ENCODE results near the gene RRP12. TPM values are rescaled to one million over a fixed set of nuclear protein-coding genes. Genes with fewer than 3 reads are reported as not detected.

Gene RRP12
- total RNA-seq, 1 experiment from 2014 or later = 86.7 TPM

DNA sequence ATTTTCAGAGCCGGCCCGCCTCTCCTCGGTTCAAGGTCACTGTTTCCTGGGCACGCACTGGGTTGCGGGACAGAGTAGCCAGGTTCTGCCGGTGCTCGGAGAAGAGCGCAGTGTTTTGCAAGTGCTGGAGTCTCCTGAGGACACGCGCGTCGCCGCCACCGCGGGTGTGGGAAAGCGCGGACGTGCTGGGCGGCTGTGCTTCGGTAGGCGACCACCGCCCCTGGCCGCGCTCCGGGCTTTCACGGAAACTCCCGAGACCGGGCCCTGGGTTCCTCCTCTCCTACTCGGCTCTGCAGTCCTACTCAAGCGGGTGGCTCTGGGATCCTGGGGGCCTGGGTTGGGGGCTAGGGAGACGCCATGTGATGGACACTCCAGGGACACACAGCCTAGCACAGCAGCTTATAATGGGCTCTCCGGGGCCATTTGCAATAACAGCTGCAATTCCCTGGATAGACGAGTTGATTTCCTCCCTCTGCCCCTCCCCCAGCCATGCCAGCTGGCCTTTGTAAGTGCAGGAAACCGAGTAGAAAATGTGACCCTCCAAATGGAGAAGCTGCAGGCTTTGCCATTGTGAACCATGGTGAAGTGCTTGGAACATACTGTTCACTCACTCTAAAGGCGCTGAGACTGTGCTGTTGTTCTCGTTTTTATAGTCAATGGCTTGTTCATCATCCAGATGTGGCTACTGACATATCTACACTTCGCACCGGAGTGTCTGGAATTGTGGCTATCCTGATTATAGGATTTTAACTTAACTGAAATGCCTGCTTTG, 79.9 kb downstream of the RRP12 start:
- peaks cover 8% of the 10 kb centered on the region for H3K4me1 Mint-ChIP-seq (ENCODE audit: insufficient read depth, unreplicated experiment)
- H3K4me3 Mint-ChIP-seq (ENCODE audit: unreplicated experiment) = peak overlapping the region; percentile 10
- POLR2A ChIA-PET = interaction anchor here (1.1 to 3.1 kb wide), 2 partner anchors 13 to 83 kb away, joined by 4 to 28 read pairs; partner anchors contain the start of gene FRAT2
- no peaks in the 10 kb centered on the region for H3K9me3 Mint-ChIP-seq (ENCODE audit: unreplicated experiment)
- CTCF ChIA-PET = interaction anchor here (0.8 to 2.1 kb wide), 4 partner anchors 10 to 43 kb away, joined by 3 to 10 read pairs (median 3); no protein-coding TSS in a partner anchor
- no peak for DNase-seq (ENCODE audit: unreplicated experiment)
- no peaks in the 10 kb centered on the region for H3K36me3 Mint-ChIP-seq (ENCODE audit: insufficient read depth, unreplicated experiment)
- H3K27ac Mint-ChIP-seq (ENCODE audit: low read depth, unreplicated experiment) = no peak overlapping the region
- no peaks in the 10 kb centered on the region for H3K27me3 Mint-ChIP-seq (ENCODE audit: insufficient read depth, unreplicated experiment)
- no peak for TF ChIP-seq CTCF (IDR thresholded peaks at IDR 0.05; ENCODE audit: unreplicated experiment)
- intact Hi-C loops (cut with micrococcal nuclease) = no loop called here
- no TSS peak for BruUV-seq (replicated peaks)

DNA sequence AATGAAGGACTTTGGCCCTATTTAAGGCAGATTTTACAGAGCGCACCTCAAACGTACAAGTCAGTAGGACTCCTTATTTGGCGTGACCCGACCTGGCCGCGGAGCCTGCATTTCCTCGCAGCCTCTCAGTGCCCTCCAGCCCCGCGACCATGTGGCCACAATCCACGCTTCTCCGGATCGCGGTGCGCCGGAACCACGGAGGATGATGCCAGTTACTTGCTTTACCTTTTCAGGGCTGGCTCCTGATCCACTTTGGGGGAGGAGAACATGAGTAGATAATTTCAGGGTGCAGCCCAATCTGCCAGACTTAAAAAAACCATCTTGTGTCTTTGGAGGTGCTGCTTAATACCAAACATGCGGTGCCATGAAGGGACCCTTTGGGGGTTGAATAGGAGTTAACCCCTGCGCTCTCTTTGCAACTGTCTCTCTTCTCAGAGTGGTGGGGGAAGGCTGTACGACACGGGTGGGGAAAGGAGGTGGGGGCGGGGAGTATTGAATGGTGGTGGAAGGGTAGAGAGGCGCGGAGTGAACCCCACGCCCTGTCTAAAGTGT, 80.6 kb downstream of the RRP12 start:
- intact Hi-C loops (cut with micrococcal nuclease) = no loop called here
- H3K27ac Mint-ChIP-seq (ENCODE audit: low read depth, unreplicated experiment) = peak overlapping the region; percentile 39
- no peak for DNase-seq (ENCODE audit: unreplicated experiment)
- ChIA-PET CTCF (interaction anchor here (0.6 to 3.0 kb wide), 6 partner anchors 10 to 232 kb away, joined by 3 to 31 read pairs (median 4); partner anchors contain the start of gene FRAT2), POLR2A (interaction anchor here (1.0 to 3.5 kb wide), 9 partner anchors 11 to 248 kb away, joined by 3 to 158 read pairs (median 10); partner anchors contain the start of genes ARHGAP19, FRAT2 and RRP12)
- H3K4me1 Mint-ChIP-seq (ENCODE audit: insufficient read depth, unreplicated experiment) = peaks cover 8% of the 10 kb centered on the region
- TSS peak; percentile 42 for BruUV-seq (replicated peaks)
- peak overlapping the region; percentile 73 for H3K4me3 Mint-ChIP-seq (ENCODE audit: unreplicated experiment)
- no peaks in the 10 kb centered on the region for H3K27me3 Mint-ChIP-seq (ENCODE audit: insufficient read depth, unreplicated experiment)
- TF ChIP-seq CTCF (IDR thresholded peaks at IDR 0.05; ENCODE audit: unreplicated experiment) = no peak
- H3K9me3 Mint-ChIP-seq (ENCODE audit: unreplicated experiment) = no peaks in the 10 kb centered on the region
- H3K36me3 Mint-ChIP-seq (ENCODE audit: insufficient read depth, unreplicated experiment) = no peaks in the 10 kb centered on the region

GRCh38 chr10:97319671-97320479, 81.3 kb downstream of the RRP12 start:
- no peaks in the 10 kb centered on the region for H3K9me3 Mint-ChIP-seq (ENCODE audit: unreplicated experiment)
- H3K4me1 Mint-ChIP-seq (ENCODE audit: insufficient read depth, unreplicated experiment) = peaks cover 8% of the 10 kb centered on the region
- ChIA-PET CTCF (interaction anchor here (0.5 to 3.0 kb wide), 10 partner anchors 10 to 233 kb away, joined by 3 to 31 read pairs (median 4); partner anchors contain the start of gene FRAT2), POLR2A (interaction anchor here (0.6 to 3.5 kb wide), 15 partner anchors 12 to 368 kb away, joined by 3 to 158 read pairs (median 4); partner anchors contain the start of genes ARHGAP19, FRAT2 and RRP12)
- no peaks in the 10 kb centered on the region for H3K36me3 Mint-ChIP-seq (ENCODE audit: insufficient read depth, unreplicated experiment)
- H3K27ac Mint-ChIP-seq (ENCODE audit: low read depth, unreplicated experiment) = peak overlapping the region; percentile 39
- TF ChIP-seq CTCF (IDR thresholded peaks at IDR 0.05; ENCODE audit: unreplicated experiment) = no peak
- intact Hi-C loops (cut with micrococcal nuclease) = loop anchor here (1.0 to 2.0 kb wide), 3 partner anchors 13 to 41 kb away; partner anchors contain the start of gene ARHGAP19
- no TSS peak for BruUV-seq (replicated peaks)
- H3K27me3 Mint-ChIP-seq (ENCODE audit: insufficient read depth, unreplicated experiment) = no peaks in the 10 kb centered on the region
- peak overlapping the region; percentile 80 for H3K4me3 Mint-ChIP-seq (ENCODE audit: unreplicated experiment)
- no peak for DNase-seq (ENCODE audit: unreplicated experiment)

All from MCF 10A (cell line).